ENCODE results near the gene COL8A1.
"Not testable (repeated sequence)": the region's sequence is repeated elsewhere in the genome, so short reads cannot be mapped to it uniquely, and the experiment has no call there.

COL8A1 gene

GRCh38 chr3:99638167-99638948 is at the start of gene COL8A1:
COL8A1 (plus strand) TSS chr3:99638594; CDS start chr3:99790683, 152,089 bp downstream.
- no peak for DNase-seq

GRCh38 chr3:99589168-99589567 is 49.2 kb upstream of the COL8A1 start:
- not testable (repeated sequence) for DNase-seq

DNA sequence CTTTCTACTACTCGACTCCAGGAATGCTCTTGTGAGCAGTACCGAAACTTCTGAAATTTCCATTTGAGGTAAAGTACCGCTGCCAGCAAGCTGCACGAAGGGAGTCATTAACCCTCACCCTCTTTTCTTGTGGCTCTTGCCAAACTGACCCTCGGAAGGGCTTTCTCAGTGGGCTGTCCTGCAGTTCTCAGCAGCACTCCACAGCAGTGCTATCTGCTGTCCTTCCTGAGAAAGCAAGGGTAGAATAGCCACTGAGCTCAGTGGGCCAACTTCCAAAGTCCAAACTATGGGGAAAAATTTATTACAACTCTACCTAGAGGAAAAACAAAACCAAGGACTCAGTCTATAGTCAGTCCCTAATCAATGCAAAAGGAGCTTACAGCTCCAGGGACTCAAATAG is 38.5 kb upstream of the COL8A1 start:
- no peak for DNase-seq

DNA sequence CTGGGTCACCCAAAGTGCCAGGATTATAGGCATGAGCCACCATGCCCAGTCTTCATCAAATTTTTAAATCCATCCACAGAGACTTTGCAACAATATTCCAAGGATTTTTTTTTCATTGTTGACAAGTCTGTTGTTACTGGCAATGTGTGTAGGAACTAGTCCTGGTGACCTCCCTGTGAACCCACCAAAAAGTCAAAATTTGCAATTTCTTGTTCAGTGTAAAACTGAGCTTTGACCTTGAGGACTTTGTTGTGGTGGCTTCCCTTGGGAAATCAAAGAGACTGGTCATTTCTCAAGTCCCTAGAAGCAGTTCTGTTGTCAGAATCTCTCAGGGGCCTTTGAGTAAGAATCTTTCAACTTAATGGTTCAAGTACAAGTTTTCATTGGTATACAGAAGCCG is 36.9 kb upstream of the COL8A1 start:
- DNase-seq = no peak

DNA sequence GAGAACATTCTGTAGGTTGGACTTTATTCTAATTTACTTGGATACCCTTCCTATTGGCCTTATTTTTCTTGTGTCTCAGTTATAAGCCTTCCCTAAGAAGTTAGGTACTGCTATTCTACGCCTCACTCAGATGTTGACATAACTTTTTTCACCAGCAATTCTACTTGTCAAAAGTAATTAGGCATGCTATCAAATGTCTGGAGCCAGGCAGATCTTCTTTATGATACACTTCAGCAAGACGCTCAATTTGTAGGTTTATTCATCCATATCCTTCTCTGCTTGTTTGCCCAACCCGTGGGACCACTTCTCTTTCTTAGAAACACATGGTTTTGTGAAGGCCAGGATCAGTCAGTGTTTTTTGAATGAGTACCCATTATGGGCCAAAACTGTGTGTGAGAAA is 36.2 kb upstream of the COL8A1 start:
- DNase-seq = no peak

GRCh38 chr3:99607151-99607550 is 31.2 kb upstream of the COL8A1 start:
- DNase-seq = no peak

DNA sequence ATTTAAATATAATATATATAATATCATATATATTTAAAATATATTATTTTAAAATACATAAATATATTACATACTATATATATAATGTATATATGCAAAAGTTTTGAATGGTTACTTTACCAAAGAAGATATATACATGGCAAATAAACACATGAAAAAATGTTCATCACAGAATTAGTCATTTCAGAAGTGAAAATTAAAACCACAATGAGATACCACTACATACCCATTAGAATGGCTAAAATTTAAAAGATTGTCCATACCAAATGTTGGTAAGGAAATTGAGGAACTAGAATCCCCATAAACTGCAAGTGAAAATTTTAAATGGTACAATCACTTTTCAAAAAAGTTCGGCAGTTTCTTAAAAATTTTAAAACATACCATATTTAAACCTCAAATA is 23.6 kb upstream of the COL8A1 start:
- DNase-seq = no peak

DNA sequence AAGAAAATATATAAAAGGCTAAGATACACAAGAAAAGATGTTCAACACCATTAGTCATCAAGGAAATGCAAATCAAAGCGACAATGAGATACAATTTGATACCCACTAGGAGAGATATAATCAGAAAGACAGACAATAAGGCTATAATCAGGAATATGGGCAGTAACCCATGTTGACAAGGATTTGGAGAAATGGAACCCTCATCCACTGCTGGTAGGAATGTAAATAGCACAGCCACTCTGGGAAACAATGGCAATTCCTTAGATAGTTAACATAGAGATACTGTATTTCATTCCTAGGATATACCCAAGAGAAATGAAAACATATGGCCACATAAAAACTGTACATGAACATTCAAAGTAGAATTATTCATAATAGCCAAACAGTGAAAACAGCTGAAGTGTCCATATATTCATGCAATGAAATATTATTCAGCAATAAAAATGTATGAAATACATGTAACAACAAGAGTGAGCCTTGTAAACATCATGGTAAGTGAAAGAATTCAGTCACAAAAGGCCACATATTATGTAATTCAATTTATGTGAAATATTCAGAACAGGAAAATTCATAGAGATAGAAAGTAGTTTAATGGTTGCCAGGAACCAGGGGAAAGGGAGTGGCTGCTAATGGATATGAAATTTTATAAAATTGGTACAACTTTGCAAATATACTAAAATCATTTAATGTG is 18.2 kb upstream of the COL8A1 start:
- no peak for DNase-seq

GRCh38 chr3:99620976-99621375 is 17.4 kb upstream of the COL8A1 start:
- DNase-seq = no peak

- no peak for DNase-seq
Observed at GRCh38 chr3:99624496-99625236, 13.7 kb upstream of the COL8A1 start.

DNA sequence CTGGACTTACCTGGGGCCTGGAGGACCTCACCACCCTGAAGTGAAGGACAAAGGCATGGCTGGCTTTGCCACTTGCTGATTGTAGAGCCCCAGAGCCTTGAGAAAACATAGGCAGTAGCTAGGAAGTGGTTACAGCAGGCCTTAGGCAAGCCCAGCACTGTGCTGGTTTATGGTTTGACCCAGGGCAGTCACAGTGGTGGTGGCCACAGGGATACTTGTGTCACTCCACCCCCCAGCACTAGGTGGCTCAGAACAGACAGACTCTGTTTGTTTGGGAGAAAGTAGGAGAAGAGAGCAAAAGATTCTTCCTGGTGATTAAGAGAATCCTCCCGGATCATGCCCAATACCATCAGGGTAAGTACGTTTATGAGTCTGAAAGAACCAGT is 13.2 kb upstream of the COL8A1 start:
- DNase-seq = no peak

GRCh38 chr3:99625643-99626416 is 12.6 kb upstream of the COL8A1 start:
- DNase-seq = no peak

GRCh38 chr3:99626417-99626788 is 12.0 kb upstream of the COL8A1 start:
- no peak for DNase-seq

DNA sequence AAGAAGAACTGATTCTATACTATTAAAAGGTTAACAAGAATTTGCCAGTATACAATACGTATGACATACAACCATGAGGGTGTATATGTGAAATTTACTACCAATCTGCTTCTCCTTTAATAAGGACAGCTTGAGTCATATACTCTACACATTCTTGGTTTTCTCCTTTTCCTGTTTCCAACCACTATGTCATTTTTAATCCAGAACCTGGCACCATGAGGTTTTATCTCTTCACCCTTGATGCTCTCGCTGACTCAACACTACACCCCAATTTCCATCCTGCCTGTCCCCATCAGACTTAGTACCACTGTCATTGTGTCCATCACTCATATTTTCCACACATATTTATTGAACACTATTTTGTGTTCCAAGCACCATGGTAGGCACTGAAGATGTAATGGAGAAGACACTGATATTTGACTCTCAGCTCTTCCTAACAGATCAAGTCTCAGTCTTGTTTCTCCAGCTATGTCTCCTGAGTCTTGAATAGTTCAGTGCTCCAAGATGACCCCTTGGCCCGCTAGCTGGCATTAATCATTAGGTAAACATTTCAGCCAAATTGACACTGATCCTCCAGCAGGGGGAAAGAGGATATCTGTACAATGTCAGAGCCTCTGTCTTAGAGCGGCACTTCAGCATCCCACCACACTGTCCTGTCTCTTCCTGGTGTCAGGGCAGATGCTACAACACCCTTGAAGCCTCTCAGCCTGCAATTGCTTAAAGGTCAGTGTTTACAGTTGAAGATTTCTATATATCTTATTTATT is 11.2 kb upstream of the COL8A1 start:
- no peak for DNase-seq

- DNase-seq = no peak
Observed at GRCh38 chr3:99630815-99631214, 7.6 kb upstream of the COL8A1 start.

- no peak for DNase-seq
Observed at GRCh38 chr3:99633887-99634558, 4.4 kb upstream of the COL8A1 start.

GRCh38 chr3:99634881-99635280 is 3.5 kb upstream of the COL8A1 start:
- no peak for DNase-seq

DNA sequence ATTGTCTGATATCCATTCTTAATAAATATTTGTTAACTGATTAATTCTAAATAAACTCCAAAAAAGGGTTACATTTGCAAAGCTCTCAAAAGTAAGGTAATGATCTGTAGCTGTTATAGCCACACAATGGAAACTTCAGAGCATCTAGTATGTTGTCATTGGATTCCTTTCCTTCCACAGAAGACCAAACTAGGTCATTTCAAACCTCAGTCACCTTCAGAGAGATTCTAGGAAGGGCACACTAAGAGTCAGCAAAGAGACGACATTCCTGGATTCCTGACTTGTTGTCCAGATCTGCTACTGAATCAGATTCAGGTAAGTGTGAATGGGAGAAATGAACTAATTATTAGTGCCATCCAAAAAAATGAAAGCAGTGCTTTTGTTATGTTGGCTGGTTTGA is 3.0 kb upstream of the COL8A1 start:
- DNase-seq = no peak

DNA sequence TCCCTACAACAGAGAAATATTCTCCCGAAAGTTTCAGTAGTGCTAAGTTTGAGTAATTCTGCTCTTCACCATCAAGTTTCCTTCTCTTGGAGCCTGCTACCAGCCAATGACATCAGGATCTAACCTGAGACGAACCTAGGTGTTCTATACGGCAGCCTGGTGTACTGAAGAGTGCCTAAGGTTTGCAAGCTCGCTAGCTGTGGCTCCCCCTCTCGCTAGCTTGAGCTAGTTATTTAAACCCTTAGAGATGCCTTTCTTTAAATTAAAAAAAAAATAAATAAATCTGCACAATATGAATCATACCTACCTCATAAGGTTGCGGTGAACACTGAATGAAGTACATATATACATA is 1.4 kb upstream of the COL8A1 start:
- no peak for DNase-seq

- DNase-seq = no peak
Observed at GRCh38 chr3:99637368-99638111, 854 bp upstream of the COL8A1 start.

DNA sequence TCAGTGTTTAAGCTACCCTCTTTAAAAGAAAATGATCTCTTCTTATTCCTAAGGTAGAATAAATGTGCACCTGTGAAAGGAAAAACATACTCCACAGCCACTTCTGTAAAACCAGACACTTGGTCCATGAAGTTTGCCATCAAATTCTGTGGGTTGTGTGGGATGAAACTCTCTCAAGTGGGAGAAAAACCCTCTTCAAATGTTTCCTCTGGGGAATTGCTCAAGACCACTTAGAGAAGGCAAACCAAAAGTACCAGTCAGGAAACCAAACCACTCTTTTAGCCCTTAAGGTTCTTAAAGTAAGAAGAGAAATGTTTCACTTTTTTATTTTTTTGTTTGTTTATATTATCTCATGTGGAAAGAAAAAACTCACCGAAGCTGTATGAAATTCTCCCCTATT is 1.2 kb downstream of the COL8A1 start:
- DNase-seq = no peak
